D721Med (cell line): ENCODE data around the gene NAA10.

Source experiments
- DNase-seq: peaks from one replicate; pipeline ENCODE4 v3.0.0; 2011; ENCODE audit warnings: low spot score; ENCODE audit not compliant: insufficient read length
- FAIRE-seq: peaks from 2 replicates; lab custom pipeline; 2011; peaks lifted over from hg19 to GRCh38; lab: Jason Lieb, UNC
- CTCF ChIP-seq: IDR thresholded peaks from 2 replicates; pipeline ENCODE4 v1.5.1; 2012; ENCODE audit warnings: mild to moderate bottlenecking, control low read depth; ENCODE audit not compliant: insufficient read depth; ENCODE audit errors: missing control alignments

NAA10 gene

GRCh38 chrX:153953892-153954557 is 19.2 kb upstream of the NAA10 start:
- FAIRE-seq (no peak), DNase-seq (no peak)
- TF ChIP-seq CTCF, result no peak

- DNase-seq, result peak; percentile 74
- peak; percentile 59 for TF ChIP-seq CTCF
- FAIRE-seq, result no peak
Measured at GRCh38 chrX:153953342-153953830, 18.5 kb upstream of the NAA10 start.

GRCh38 chrX:153952373-153953026 is 17.7 kb upstream of the NAA10 start:
- DNase-seq (no peak), FAIRE-seq (no peak)
- no peak for TF ChIP-seq CTCF

GRCh38 chrX:153951683-153952372 is 17.0 kb upstream of the NAA10 start:
- FAIRE-seq, result no peak
- no peak for DNase-seq
- no peak for TF ChIP-seq CTCF

GRCh38 chrX:153950127-153950526 is 15.3 kb upstream of the NAA10 start:
- FAIRE-seq, result no peak
- no peak for TF ChIP-seq CTCF
- no peak for DNase-seq

GRCh38 chrX:153948847-153949805 is 14.3 kb upstream of the NAA10 start:
- no peak for TF ChIP-seq CTCF
- FAIRE-seq, result no peak
- no peak for DNase-seq
